ENCODE results near the gene GRB7.

Gene GRB7

GRCh38 chr17:39776252-39776651 is 38.5 kb downstream of the GRB7 start:
- no peak for DNase-seq (ENCODE audit: low read depth)
- no peak overlapping the region for H3K4me3 ChIP-seq (ENCODE audit: low read depth, low read length)
- no peak for TF ChIP-seq POLR2A (IDR thresholded peaks at IDR 0.05; ENCODE audit: extremely low read depth, insufficient read length)
- no peak for TF ChIP-seq MYC (IDR thresholded peaks at IDR 0.05; ENCODE audit: low read depth, low read length)
- TF ChIP-seq MAX (IDR thresholded peaks at IDR 0.05; ENCODE audit: low read depth, low read length): no peak
- TF ChIP-seq CTCF (IDR thresholded peaks at IDR 0.05; ENCODE audit: low read depth, low read length): no peak

- DNase-seq (ENCODE audit: low read depth): no peak
- no peak overlapping the region for H3K4me3 ChIP-seq (ENCODE audit: low read depth, low read length)
- TF ChIP-seq POLR2A (IDR thresholded peaks at IDR 0.05; ENCODE audit: extremely low read depth, insufficient read length) (no peak), CTCF (IDR thresholded peaks at IDR 0.05; ENCODE audit: low read depth, low read length) (no peak), MAX (IDR thresholded peaks at IDR 0.05; ENCODE audit: low read depth, low read length) (no peak), MYC (IDR thresholded peaks at IDR 0.05; ENCODE audit: low read depth, low read length) (no peak)
Observed at GRCh38 chr17:39777534-39778365, 40.0 kb downstream of the GRB7 start.

GRCh38 chr17:39781031-39781860 is 43.5 kb downstream of the GRB7 start:
- peak; percentile 46 for DNase-seq (ENCODE audit: low read depth)
- TF ChIP-seq CTCF (IDR thresholded peaks at IDR 0.05; ENCODE audit: low read depth, low read length) (no peak), POLR2A (IDR thresholded peaks at IDR 0.05; ENCODE audit: extremely low read depth, insufficient read length) (no peak), MYC (IDR thresholded peaks at IDR 0.05; ENCODE audit: low read depth, low read length) (no peak)
- H3K4me3 ChIP-seq (ENCODE audit: low read depth, low read length): no peak overlapping the region

- DNase-seq (ENCODE audit: low read depth): no peak
- no peak overlapping the region for H3K4me3 ChIP-seq (ENCODE audit: low read depth, low read length)
- TF ChIP-seq CTCF (IDR thresholded peaks at IDR 0.05; ENCODE audit: low read depth, low read length): no peak
- no peak for TF ChIP-seq MAX (IDR thresholded peaks at IDR 0.05; ENCODE audit: low read depth, low read length)
- TF ChIP-seq POLR2A (IDR thresholded peaks at IDR 0.05; ENCODE audit: extremely low read depth, insufficient read length): no peak
- TF ChIP-seq MYC (IDR thresholded peaks at IDR 0.05; ENCODE audit: low read depth, low read length): no peak
Observed at GRCh38 chr17:39781861-39782213, 44.1 kb downstream of the GRB7 start.

GRCh38 chr17:39782481-39782880 is 44.7 kb downstream of the GRB7 start:
- DNase-seq (ENCODE audit: low read depth): peak; percentile 87
- TF ChIP-seq CTCF (IDR thresholded peaks at IDR 0.05; ENCODE audit: low read depth, low read length) (no peak), MYC (IDR thresholded peaks at IDR 0.05; ENCODE audit: low read depth, low read length) (peak; percentile 47; the same call in 1 of the 2 replicates)
- peak overlapping the region; percentile 4 for H3K4me3 ChIP-seq (ENCODE audit: low read depth, low read length)
